Measurements from ENCODE around the gene ULK1.

DNA sequence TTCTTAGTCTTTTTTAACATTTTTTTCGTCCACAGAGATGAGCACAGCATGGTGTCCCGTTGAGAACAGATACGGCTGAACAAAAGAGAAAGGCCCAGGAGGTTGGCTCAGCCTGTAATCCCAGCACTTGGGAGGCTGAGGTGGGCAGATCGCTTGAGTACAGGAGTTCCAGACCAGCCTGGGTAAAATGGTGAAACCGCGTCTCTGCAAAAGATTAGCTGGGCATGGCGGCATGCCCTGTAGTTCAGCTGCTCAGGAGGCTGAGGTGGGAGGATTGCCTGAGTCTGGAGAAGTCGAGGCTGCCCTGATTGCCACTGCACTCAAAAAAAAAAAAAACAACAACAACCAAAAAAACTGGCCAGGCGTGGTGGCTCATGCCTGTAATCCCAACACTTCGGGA is 49.5 kb downstream of the ULK1 start:
- TF ChIP-seq, protein P1, sequence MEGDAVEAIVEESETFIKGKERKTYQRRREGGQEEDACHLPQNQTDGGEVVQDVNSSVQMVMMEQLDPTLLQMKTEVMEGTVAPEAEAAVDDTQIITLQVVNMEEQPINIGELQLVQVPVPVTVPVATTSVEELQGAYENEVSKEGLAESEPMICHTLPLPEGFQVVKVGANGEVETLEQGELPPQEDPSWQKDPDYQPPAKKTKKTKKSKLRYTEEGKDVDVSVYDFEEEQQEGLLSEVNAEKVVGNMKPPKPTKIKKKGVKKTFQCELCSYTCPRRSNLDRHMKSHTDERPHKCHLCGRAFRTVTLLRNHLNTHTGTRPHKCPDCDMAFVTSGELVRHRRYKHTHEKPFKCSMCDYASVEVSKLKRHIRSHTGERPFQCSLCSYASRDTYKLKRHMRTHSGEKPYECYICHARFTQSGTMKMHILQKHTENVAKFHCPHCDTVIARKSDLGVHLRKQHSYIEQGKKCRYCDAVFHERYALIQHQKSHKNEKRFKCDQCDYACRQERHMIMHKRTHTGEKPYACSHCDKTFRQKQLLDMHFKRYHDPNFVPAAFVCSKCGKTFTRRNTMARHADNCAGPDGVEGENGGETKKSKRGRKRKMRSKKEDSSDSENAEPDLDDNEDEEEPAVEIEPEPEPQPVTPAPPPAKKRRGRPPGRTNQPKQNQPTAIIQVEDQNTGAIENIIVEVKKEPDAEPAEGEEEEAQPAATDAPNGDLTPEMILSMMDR (conservative IDR thresholded peaks at IDR 0.05; ENCODE audit: low read depth, low read length) = no peak
- no peak for TF ChIP-seq EZH2phosphoT487 (IDR thresholded peaks at IDR 0.05; ENCODE audit: borderline replicate concordance, low read length)

All from PC-3 (cell line).